K562 (cell line): ENCODE measurements around the gene ANXA9. TPM values are rescaled to one million over a fixed set of nuclear protein-coding genes. Genes with fewer than 3 reads are reported as not detected.

Source experiments
- ARID1B ChIP-seq: fragments of 450-650 bp; IDR thresholded peaks from 2 replicates; pipeline ENCODE4 v1.6.1; 2016; ENCODE audit warnings: antibody characterized with exemption, mild to moderate bottlenecking, inconsistent platforms
- CTBP1 ChIP-seq: fragments of 450-650 bp; IDR thresholded peaks from 2 replicates; pipeline ENCODE4 v1.6.1; 2016; ENCODE audit warnings: borderline replicate concordance
- FOSL1 ChIP-seq: fragments of 200-800 bp; sonication (Bioruptor generic); conservative IDR thresholded peaks from 2 replicates; pipeline ENCODE4 v1.6.1; 2016; ENCODE audit warnings: missing genetic modification characterization, missing compliant biosample characterization
- POLR2AphosphoS5 ChIP-seq: IDR thresholded peaks from 2 replicates; pipeline ENCODE4 v1.6.1; 2011; ENCODE audit warnings: mild to moderate bottlenecking, low read depth, low read length, moderate library complexity; ENCODE audit not compliant: control insufficient read depth, insufficient read depth
- SREBF1 ChIP-seq: fragments of 150-350 bp; IDR thresholded peaks from 2 replicates; pipeline ENCODE4 v1.6.1; 2014; ENCODE audit warnings: antibody characterized with exemption, low read depth, low read length, borderline replicate concordance
- ZKSCAN3 ChIP-seq: fragments of 250-450 bp; sonication (Bioruptor Pico); IDR thresholded peaks from 2 replicates; pipeline ENCODE4 v1.4.0; 2020
- ZNF444 ChIP-seq: fragments of 250-450 bp; sonication (Bioruptor Pico); IDR thresholded peaks from 2 replicates; pipeline ENCODE4 v1.4.0; 2020; ENCODE audit warnings: mild to moderate bottlenecking, moderate library complexity
- polyA plus RNA-seq, 8 experiments: library from polyadenylated mRNA; depleted of rRNA in 4 of 8; stranded (reverse) in 5 of 8; unstranded in 3 of 8; fragments of >200 nt; fragmentation: Nextera tagmentation in 2 of 8; fragmentation: Illumina TruSeq in 1 of 8; extraction: Ambion mirVana in 2 of 8; extraction: Trizol in 1 of 8; gene quantifications; 2 replicates each; pipeline versions ENCODE4 v1.2.1 to v1.2.3, GENCODE V29; 2011 to 2014; ENCODE audit warnings: inconsistent platforms in 1 of 8, missing spikeins in 1 of 8
- total RNA-seq, 7 experiments: library from RNA; depleted of rRNA in 6 of 7; stranded (reverse); fragments of >200 nt in 6 of 7; fragmentation: Illumina TruSeq in 2 of 7; extraction: Trizol in 2 of 7; gene quantifications; 2 replicates each; pipeline versions ENCODE4 v1.2.1 to v1.2.3, GENCODE V29; 2011 to 2021; ENCODE audit warnings: low replicate concordance in 1 of 7
- TF ChIP-seq, protein P1 (sequence below), 2 experiments: fragments of 450-650 bp in 1 of 2; sonication (generic) in 1 of 2; formaldehyde crosslinking in 1 of 2; IDR thresholded peaks; 2 replicates each; pipeline versions ENCODE4 v1.7.1 to v1.9.0; 2016 to 2022; ENCODE audit warnings: inconsistent platforms in 1 of 2, mild to moderate bottlenecking in 1 of 2, missing genetic modification reagents in 1 of 2
- TF ChIP-seq, protein P2 (sequence below): sonication (generic); formaldehyde crosslinking; IDR thresholded peaks from 2 replicates; pipeline ENCODE4 v1.9.0; 2022; ENCODE audit warnings: mild to moderate bottlenecking, missing genetic modification reagents
- TF ChIP-seq, protein P3 (sequence below): fragments of 450-650 bp; IDR thresholded peaks from 2 replicates; pipeline ENCODE4 v1.6.1; 2018; ENCODE audit not compliant: partially characterized antibody
- TF ChIP-seq, protein P4 (sequence below): fragments of 250-450 bp; sonication (Bioruptor Pico); IDR thresholded peaks from 2 replicates; pipeline ENCODE4 v1.8.0; 2021; ENCODE audit warnings: moderate library complexity, mild to moderate bottlenecking, inconsistent platforms

ANXA9 gene
- total and polyA plus RNA-seq, 9 of the 15 experiments (the other 6 are each of a cell fraction or from before 2014, with no cell fraction given) = 0.24 to 1.6 (median 0.57) TPM

DNA sequence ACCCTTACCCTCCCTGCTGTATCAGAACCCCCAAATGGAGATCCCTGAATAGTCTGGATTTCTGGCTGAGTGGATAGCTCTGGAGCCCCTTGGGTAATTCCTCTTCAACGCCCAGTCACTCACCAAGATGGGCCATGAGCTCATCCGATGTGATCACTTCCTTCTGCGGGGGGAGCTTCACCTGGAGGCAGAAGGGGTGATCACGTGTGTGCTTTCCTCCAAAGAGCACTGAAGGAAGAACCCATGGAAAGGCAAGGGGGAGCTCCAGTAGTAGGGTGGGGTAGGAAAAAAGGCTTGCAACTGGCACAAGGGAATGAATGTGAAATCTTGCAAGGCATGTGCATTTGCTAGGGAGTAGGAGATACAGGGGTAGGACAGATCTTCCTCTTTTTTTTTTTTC, 19.5 kb downstream of the ANXA9 start (continued):
- TF ChIP-seq, protein P1, sequence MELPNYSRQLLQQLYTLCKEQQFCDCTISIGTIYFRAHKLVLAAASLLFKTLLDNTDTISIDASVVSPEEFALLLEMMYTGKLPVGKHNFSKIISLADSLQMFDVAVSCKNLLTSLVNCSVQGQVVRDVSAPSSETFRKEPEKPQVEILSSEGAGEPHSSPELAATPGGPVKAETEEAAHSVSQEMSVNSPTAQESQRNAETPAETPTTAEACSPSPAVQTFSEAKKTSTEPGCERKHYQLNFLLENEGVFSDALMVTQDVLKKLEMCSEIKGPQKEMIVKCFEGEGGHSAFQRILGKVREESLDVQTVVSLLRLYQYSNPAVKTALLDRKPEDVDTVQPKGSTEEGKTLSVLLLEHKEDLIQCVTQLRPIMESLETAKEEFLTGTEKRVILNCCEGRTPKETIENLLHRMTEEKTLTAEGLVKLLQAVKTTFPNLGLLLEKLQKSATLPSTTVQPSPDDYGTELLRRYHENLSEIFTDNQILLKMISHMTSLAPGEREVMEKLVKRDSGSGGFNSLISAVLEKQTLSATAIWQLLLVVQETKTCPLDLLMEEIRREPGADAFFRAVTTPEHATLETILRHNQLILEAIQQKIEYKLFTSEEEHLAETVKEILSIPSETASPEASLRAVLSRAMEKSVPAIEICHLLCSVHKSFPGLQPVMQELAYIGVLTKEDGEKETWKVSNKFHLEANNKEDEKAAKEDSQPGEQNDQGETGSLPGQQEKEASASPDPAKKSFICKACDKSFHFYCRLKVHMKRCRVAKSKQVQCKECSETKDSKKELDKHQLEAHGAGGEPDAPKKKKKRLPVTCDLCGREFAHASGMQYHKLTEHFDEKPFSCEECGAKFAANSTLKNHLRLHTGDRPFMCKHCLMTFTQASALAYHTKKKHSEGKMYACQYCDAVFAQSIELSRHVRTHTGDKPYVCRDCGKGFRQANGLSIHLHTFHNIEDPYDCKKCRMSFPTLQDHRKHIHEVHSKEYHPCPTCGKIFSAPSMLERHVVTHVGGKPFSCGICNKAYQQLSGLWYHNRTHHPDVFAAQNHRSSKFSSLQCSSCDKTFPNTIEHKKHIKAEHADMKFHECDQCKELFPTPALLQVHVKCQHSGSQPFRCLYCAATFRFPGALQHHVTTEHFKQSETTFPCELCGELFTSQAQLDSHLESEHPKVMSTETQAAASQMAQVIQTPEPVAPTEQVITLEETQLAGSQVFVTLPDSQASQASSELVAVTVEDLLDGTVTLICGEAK (IDR thresholded peaks at IDR 0.05) = 0 out of 2 replicates have a peak, but pooled peaks have one; percentile 28
- TF ChIP-seq, protein P1 (CRISPR knock-in tag; IDR thresholded peaks at IDR 0.05) = no peak
- no peak for TF ChIP-seq ZKSCAN3 (CRISPR knock-in tag)
- no peak for TF ChIP-seq POLR2AphosphoS5
- TF ChIP-seq CTBP1 = peak; percentile 60; the same call in 1 of the 2 replicates
- TF ChIP-seq, protein P2, sequence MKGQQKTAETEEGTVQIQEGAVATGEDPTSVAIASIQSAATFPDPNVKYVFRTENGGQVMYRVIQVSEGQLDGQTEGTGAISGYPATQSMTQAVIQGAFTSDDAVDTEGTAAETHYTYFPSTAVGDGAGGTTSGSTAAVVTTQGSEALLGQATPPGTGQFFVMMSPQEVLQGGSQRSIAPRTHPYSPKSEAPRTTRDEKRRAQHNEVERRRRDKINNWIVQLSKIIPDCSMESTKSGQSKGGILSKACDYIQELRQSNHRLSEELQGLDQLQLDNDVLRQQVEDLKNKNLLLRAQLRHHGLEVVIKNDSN (CRISPR knock-in tag) = peak; percentile 86
- peak; percentile 54 for TF ChIP-seq ARID1B
- TF ChIP-seq, protein P3, sequence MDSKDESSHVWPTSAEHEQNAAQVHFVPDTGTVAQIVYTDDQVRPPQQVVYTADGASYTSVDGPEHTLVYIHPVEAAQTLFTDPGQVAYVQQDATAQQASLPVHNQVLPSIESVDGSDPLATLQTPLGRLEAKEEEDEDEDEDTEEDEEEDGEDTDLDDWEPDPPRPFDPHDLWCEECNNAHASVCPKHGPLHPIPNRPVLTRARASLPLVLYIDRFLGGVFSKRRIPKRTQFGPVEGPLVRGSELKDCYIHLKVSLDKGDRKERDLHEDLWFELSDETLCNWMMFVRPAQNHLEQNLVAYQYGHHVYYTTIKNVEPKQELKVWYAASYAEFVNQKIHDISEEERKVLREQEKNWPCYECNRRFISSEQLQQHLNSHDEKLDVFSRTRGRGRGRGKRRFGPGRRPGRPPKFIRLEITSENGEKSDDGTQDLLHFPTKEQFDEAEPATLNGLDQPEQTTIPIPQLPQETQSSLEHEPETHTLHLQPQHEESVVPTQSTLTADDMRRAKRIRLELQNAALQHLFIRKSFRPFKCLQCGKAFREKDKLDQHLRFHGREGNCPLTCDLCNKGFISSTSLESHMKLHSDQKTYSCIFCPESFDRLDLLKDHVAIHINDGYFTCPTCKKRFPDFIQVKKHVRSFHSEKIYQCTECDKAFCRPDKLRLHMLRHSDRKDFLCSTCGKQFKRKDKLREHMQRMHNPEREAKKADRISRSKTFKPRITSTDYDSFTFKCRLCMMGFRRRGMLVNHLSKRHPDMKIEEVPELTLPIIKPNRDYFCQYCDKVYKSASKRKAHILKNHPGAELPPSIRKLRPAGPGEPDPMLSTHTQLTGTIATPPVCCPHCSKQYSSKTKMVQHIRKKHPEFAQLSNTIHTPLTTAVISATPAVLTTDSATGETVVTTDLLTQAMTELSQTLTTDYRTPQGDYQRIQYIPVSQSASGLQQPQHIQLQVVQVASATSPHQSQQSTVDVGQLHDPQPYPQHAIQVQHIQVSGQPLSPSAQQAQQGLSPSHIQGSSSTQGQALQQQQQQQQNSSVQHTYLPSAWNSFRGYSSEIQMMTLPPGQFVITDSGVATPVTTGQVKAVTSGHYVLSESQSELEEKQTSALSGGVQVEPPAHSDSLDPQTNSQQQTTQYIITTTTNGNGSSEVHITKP = peak; percentile 97
- no peak for TF ChIP-seq SREBF1
- 0 out of 2 replicates have a peak, but pooled peaks have one; percentile 54 for TF ChIP-seq FOSL1 (tag)
- TF ChIP-seq ZNF444 (CRISPR knock-in tag) = no peak
- TF ChIP-seq, protein P4, sequence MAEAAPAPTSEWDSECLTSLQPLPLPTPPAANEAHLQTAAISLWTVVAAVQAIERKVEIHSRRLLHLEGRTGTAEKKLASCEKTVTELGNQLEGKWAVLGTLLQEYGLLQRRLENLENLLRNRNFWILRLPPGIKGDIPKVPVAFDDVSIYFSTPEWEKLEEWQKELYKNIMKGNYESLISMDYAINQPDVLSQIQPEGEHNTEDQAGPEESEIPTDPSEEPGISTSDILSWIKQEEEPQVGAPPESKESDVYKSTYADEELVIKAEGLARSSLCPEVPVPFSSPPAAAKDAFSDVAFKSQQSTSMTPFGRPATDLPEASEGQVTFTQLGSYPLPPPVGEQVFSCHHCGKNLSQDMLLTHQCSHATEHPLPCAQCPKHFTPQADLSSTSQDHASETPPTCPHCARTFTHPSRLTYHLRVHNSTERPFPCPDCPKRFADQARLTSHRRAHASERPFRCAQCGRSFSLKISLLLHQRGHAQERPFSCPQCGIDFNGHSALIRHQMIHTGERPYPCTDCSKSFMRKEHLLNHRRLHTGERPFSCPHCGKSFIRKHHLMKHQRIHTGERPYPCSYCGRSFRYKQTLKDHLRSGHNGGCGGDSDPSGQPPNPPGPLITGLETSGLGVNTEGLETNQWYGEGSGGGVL = no peak
